ENCODE data around the gene SLC39A9.

The SLC39A9 gene

DNA sequence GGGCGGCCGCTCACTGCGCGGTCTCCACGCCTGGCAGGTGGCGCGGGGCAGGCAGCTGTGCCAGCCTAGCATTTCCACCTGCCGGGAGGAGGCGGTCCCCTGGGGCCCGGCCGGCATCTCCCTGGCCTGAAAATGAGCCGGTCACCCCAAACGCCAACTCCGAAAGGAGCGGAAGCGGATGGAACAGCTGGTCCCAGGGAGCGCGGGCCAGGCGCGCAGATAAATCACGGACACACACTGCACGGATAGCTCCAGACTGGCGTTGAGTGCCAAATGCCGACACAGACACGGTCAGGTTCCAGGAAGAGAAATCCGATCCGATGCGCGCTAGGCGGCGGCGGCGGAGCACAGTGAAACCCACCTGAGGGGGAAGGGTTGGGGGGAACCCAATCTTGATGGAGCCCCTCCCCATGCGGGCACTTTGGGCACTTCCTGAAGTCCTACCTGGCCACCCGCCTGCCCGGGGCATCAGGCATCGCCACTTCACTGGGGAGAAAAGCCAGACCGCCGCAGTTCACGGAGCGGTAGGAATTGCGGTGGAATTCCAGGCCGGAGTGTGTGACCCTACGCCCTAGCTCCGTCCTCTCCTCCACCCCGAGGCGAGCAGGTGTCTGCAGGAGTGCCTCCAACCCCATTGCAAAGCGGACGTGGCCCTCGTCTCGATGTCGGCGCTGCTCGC lies 85.4 kb downstream of the SLC39A9 start:
- in situ Hi-C loops (cut with MboI; ENCODE audit: low sequenced_read_pairs, unreplicated experiment) = no loop called here
- peak; percentile 50 for DNase-seq (ENCODE audit: low spot score)
- TF ChIP-seq, protein P1, sequence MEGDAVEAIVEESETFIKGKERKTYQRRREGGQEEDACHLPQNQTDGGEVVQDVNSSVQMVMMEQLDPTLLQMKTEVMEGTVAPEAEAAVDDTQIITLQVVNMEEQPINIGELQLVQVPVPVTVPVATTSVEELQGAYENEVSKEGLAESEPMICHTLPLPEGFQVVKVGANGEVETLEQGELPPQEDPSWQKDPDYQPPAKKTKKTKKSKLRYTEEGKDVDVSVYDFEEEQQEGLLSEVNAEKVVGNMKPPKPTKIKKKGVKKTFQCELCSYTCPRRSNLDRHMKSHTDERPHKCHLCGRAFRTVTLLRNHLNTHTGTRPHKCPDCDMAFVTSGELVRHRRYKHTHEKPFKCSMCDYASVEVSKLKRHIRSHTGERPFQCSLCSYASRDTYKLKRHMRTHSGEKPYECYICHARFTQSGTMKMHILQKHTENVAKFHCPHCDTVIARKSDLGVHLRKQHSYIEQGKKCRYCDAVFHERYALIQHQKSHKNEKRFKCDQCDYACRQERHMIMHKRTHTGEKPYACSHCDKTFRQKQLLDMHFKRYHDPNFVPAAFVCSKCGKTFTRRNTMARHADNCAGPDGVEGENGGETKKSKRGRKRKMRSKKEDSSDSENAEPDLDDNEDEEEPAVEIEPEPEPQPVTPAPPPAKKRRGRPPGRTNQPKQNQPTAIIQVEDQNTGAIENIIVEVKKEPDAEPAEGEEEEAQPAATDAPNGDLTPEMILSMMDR (IDR thresholded peaks at IDR 0.05; ENCODE audit: borderline replicate concordance, control extremely low read depth, extremely low read depth, insufficient read depth, missing control alignments) = no peak

DNA sequence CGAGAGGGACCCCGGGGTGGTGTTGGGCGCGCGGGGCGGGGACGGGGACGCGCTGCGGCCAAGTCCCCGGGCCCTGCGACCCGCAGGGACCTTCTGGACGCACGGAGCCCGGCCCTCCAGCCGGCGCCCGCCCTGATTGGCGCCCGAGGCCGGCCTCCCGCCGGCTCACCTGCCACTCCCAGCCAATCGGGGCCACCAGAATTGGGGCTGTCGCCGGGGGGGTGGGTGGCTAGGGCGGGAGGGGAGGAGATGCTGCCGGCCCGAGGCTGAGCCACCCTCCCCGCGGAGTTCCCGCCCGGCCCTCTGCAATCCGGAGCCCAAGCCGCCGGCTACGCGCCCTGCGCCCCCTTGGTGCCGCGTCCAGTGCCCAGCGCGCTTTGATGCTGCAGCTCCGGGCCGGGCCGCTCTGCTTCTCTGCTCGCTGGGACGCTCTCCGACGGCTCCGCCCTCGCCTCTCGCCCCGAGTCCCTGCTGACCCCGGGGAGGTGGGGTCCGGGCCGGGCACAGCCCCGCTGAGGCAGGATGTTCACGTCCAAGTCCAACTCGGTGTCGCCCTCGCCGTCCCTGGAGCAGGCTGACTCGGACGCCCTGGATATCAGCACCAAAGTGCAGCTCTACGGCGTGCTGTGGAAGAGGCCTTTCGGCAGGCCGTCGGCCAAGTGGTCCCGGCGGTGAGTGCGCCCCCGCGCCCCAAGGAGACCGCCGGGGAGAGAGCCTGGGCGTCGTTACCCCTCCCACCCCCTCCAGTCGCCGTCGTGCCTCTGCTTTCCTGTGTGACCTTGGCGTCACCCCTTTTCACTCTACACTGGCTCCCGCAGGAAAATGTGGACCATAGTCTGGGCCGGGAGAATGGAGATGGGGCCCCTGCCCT lies 86.2 kb downstream of the SLC39A9 start, which contains the start of gene PLEKHD1:
TSS of gene PLEKHD1 (plus strand) at position 285 of the 871 bp plus-strand sequence. CDS start at position 523, 238 bp downstream.
- TF ChIP-seq, protein P1 (IDR thresholded peaks at IDR 0.05; ENCODE audit: borderline replicate concordance, control extremely low read depth, extremely low read depth, insufficient read depth, missing control alignments) = no peak
- in situ Hi-C loops (cut with MboI; ENCODE audit: low sequenced_read_pairs, unreplicated experiment) = no loop called here

DNA sequence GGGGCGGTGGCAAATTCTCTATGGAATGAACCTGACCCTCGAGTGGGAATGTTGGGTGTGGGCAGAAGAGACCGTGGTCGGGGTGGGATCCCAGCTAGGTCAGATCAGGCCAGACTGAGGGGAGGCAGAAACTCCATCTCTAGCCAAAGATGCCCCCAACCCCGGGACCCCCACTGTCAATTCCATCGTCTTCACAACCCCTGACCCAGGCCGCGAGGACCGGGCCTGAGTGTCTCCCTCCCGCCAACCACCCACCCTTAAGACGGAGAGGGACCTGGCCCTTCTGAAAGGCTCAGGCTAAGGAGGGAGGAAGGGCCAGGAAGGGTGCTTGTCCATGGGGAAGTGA lies 86.8 kb downstream of the SLC39A9 start:
- in situ Hi-C loops (cut with MboI; ENCODE audit: low sequenced_read_pairs, unreplicated experiment) = no loop called here
- DNase-seq (ENCODE audit: low spot score) = no peak
- TF ChIP-seq, protein P1 (IDR thresholded peaks at IDR 0.05; ENCODE audit: borderline replicate concordance, control extremely low read depth, extremely low read depth, insufficient read depth, missing control alignments) = no peak

More for the DNA sequence above, 86.2 kb downstream of the SLC39A9 start, which contains the start of gene PLEKHD1:
- DNase-seq (ENCODE audit: low spot score) = peak; percentile 56

DNA sequence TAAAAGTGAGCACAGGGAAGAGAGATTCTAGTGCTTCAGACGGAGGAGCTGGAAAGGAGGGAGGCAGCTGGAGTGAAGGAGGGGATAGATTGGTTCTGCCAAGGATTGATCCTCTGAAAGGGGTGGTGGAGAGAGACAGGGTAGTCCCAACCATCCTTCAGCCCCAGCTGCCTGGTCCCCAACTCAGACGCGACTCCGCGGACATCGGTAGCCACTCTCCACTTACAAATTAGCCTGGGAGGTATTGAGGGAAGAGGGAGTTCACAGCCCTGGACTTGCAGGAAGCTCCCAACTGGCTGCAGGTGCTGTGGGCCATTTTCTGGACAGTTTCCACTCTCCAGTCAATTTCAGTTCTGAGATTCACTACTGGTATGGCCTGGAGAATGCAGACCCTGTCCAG lies 87.2 kb downstream of the SLC39A9 start:
- DNase-seq (ENCODE audit: low spot score) = no peak
- TF ChIP-seq, protein P1 (IDR thresholded peaks at IDR 0.05; ENCODE audit: borderline replicate concordance, control extremely low read depth, extremely low read depth, insufficient read depth, missing control alignments) = no peak
- in situ Hi-C loops (cut with MboI; ENCODE audit: low sequenced_read_pairs, unreplicated experiment) = no loop called here

DNA sequence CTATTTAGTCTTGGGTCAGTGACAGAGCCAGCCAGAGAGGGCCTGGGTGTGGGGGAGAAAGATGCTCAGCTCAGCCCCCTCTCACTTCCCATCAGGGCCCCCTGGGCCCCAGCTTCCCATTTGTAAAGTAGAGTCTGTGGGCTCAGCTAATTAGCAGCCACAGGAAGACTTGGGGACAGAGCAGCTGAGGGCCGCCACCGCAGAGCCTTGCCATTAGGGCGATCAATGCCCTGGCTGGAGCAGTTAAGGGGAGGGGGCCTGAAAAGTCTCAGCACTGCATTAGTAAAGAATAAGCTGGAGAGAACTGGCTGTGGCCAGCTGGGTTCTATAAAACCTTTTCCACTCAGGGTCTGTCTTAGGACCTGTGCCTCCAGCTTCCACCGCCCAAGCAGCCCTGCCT lies 88.7 kb downstream of the SLC39A9 start:
- DNase-seq (ENCODE audit: low spot score) = no peak
- in situ Hi-C loops (cut with MboI; ENCODE audit: low sequenced_read_pairs, unreplicated experiment) = no loop called here
- TF ChIP-seq, protein P1 (IDR thresholded peaks at IDR 0.05; ENCODE audit: borderline replicate concordance, control extremely low read depth, extremely low read depth, insufficient read depth, missing control alignments) = no peak

DNA sequence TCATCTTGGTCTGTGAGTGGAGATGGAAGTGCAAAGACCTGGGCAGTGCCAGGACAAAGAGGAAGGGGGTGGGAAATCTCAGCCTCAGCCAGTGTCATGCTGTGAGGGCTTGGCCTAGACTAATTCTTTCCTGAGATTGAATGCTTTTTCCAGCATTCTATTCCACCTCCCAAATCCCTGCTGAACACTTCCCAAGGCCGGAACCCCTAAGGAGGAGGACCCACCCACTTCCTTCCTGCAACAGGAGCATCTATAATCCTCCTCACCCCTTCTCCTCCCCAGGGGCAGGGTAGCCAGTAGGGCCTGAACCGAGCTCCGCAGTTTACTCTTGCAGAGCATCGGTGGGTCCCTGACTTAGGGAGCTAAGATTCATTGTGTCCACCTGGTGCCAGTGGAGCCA lies 89.3 kb downstream of the SLC39A9 start:
- TF ChIP-seq, protein P1 (IDR thresholded peaks at IDR 0.05; ENCODE audit: borderline replicate concordance, control extremely low read depth, extremely low read depth, insufficient read depth, missing control alignments) = no peak
- no peak for DNase-seq (ENCODE audit: low spot score)
- in situ Hi-C loops (cut with MboI; ENCODE audit: low sequenced_read_pairs, unreplicated experiment) = no loop called here
